NOMO-1 treated with DMSO at 0.1 percent for 48 hours (cell line): ENCODE data around the gene SEMA5A.

Source experiments
- DNase-seq: peaks from one replicate; lab custom pipeline; 2025; ENCODE audit not compliant: unreplicated experiment; lab: John Stamatoyannopoulos, UW

SEMA5A gene

GRCh38 chr5:9188956-9189355 lies 356.9 kb downstream of the SEMA5A start:
- no peak for DNase-seq

GRCh38 chr5:9188131-9188530 lies 357.7 kb downstream of the SEMA5A start:
- no peak for DNase-seq

- no peak for DNase-seq
Observed at GRCh38 chr5:9187614-9188013, 358.3 kb downstream of the SEMA5A start.

- DNase-seq = no peak
Observed at GRCh38 chr5:9186069-9186468, 359.8 kb downstream of the SEMA5A start.

- no peak for DNase-seq
Observed at GRCh38 chr5:9183992-9184391, 361.9 kb downstream of the SEMA5A start.

DNA sequence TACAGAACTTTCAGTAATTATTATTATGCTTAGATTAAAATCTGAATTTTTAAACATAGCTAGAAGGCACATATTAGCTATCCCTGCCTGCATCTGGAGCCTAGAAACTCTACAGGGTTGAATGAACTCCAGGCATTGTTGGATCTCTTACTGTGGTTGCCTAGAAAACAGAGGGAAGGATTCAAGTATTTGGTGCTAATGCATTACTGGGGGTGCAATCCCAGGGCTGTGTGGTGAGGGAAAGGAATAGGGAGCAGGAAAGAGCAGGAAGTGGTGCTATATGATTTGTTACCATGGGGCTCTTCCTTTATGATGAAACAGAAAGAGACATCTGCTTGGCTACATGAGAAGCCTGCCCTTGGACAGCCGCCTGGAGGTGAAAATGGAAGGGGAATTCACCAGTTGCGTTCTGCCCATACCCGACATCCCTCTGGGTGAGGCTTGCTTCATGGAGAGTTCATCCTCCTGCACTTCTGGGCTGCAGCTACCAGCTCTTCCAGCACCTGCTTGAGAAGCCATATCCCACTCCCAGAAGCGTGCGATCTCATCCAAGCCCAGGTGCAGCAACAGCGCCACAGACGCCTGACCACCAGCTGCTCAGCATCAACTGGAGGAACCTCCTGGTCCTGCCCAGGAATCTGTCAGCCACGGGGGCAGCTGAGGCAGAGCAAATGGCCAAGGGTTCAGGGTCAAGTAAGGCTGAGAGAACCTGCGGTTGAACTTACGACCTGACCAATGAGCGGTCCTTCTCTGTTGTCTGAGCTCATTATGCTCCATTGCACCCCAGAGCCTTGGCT lies 362.8 kb downstream of the SEMA5A start:
- DNase-seq = no peak

DNA sequence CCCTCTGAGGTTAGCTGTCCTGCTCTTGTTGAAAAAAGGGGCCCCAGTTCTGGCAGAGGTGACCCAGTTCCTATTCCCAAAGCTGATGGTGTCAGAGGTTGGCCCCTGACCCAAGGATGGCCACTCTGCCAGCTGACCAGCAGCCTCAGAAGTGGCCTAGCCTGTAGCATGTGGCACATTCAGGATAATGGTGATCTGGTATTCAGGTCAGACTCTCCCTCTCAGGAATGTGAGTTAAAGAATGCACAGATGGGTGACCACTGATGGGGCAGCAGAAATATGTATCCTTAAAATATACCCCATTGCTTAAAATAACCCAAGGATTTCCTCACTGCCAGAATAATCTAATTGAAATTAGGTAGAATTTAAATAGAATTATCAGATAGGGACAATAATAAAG lies 369.2 kb downstream of the SEMA5A start:
- no peak for DNase-seq

DNA sequence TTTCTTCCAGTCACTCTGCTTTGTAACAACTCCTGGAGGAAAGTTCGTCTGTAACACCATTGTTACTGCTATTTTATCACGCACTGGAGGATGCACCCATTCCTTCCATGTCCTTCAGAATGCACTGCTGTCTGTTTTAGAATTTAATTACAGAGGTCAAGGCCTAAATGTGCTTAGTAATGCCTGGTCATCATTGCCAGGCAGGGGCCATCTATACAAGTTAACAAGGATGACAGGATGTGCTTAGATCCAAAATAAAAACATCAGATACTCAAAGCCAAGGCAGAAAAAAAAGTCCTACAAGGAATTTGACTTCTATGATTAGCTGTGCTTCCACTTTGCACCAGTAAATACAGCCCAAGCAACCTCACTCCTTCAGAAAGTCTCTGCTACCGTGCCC lies 371.4 kb downstream of the SEMA5A start:
- no peak for DNase-seq

GRCh38 chr5:9173281-9174048 lies 372.4 kb downstream of the SEMA5A start:
- no peak for DNase-seq

GRCh38 chr5:9170026-9170425 lies 375.8 kb downstream of the SEMA5A start:
- no peak for DNase-seq

- DNase-seq = no peak
Observed at GRCh38 chr5:9169557-9169902, 376.3 kb downstream of the SEMA5A start.

DNA sequence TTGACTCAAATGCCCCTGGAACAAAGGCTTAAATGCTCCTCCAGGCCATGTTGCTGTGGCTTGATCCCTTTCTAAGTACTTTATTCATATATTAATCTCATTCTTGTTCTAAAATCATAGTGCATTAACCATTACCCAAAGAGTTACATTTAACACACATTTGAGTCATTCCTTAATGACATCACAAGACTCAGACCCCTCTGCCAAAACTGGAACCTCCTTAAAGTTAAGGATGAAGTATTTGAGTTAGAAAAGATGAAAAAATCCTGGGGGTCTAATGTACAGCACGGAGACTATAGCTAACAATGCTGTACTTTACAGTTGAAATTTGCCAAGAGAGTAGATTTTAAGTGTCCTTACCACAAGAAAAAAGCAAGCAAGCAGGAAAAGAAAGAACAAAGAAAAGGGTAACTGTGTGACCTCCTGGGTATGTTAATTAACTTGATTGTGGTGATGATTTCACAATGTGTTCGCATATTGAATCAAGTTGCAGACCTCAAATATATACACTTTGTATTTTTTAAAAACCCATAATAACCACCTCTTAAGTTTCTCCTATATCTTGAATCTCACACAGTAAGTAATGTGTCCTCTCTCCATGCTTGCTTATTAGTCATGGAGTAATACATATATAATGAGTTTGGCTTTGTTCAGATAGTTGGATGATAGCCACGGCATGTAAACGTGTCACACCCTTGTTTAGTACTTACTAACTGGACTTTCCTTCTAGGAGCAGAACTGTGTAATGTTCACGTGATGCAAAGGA lies 376.9 kb downstream of the SEMA5A start:
- DNase-seq = no peak

DNA sequence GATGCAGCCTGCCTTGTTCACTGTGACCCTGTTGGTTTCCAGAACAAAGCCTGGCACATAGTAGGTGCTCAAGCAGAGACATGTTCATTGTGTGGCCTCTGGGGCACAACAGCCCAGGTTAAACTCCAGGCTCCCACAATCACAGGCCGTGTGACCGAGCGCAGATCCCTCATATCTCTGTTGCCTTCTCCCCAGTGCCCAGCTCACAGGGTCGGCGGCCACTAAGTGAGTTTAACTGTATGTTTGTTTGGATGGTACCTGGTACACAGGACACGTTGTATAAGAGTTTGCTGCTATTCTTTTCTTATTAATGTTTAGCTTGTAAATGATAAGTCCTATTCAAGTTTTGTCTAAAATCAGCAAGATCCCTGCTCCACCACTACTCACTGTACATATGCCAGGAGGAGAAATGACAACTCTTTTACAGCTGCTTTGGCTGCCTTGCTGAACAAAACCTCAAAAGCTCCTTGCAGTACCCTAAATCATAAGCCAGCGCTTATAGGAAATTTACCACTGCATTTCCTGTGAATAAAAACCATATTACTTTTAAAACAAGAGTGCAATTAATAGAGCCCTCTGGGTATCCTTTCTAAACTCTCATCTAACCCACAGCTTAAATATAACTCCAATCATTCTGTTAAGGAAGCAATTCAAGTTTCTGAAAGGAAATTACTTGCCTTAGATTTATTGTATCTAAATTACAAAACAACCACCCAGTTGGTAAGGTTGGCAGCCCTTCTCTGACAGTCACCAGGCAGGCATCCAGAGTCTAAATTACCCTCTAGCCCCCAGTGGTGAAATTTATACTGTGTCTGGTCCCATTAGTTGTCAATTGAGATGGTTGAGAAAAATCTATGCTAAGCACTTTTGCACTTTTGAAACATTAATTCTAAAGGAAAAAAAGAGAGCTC lies 379.4 kb downstream of the SEMA5A start:
- no peak for DNase-seq

- no peak for DNase-seq
Observed at GRCh38 chr5:9165546-9165945, 380.3 kb downstream of the SEMA5A start.

DNA sequence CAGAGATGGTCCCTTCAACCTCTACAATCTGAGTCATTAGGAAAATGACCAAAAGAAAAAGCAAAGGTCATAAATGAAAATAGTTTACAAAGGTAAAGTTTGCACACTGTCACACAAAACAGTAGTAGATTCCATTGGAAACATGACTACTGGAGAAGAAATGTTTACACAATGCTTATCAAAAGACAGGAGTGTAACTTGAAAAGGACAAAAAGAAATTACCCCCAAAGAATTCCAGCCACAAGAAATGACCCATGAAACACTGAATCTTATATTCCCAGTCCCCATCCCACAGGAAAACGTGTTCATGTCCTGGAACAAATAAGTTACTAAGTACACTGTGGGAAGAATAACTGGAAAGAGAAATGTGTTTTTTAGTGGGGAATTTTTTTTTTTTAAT lies 385.1 kb downstream of the SEMA5A start:
- no peak for DNase-seq

- DNase-seq = no peak
Observed at GRCh38 chr5:9157811-9158210, 388.1 kb downstream of the SEMA5A start.

DNA sequence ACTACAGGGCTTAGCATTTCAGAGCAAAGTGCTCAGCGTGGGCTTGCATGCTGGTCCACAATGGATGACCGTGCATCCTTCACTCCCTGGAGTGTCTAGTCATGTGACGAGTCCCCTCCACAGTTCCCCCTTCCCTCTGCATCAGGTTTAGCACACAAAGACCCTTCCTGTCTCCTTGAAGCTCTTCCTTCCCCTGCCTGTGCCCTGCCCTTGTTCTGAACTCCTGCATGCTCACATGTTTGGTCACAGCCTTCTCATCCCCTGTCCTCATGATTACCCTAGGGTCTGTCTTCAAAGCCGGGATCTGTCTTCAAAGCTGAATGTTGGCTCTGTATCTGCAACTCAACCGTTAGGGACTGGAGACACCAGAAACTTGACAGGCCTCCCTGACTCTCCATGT lies 388.9 kb downstream of the SEMA5A start:
- no peak for DNase-seq

DNA sequence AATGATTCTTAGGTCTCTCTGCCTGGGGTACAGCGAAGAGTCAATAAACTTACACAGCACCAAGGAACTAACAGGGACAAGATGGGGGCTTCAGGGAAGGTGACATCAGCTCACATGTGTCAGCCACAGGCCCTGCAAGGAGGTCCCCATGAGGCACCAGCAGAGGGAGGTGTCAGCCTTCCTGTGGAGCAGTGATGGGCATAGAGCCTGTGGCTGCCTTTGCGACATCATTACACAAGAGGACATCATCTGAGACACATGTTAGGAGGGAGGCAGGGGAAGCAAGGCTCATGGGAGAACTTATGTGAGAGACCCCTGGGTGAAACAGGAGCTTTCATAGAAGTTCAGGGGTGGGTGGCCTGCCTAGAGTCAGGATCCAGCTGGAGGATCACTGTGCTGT lies 389.6 kb downstream of the SEMA5A start:
- DNase-seq = no peak

GRCh38 chr5:9151684-9152427 lies 394.0 kb downstream of the SEMA5A start:
- DNase-seq = no peak

- DNase-seq = no peak
Observed at GRCh38 chr5:9149988-9150387, 395.9 kb downstream of the SEMA5A start.
